Measurements from ENCODE around the gene CEACAM18. TPM values are rescaled to one million over a fixed set of nuclear protein-coding genes. Genes with fewer than 3 reads are reported as not detected.

Gene CEACAM18
- polyA plus RNA-seq, 2 of the 4 experiments (the other 2 are of a cell fraction), result not detected

GRCh38 chr19:51524666-51525264, 46.4 kb downstream of the CEACAM18 start:
- 12% methylated on average over 7 of the region's 8 CpGs for WGBS (ENCODE audit: missing lambda C conversion rate)
- ChIA-PET POLR2A (no interaction called here), CTCF (interaction anchor here (0.7 to 3.7 kb wide), 3 partner anchors 10 to 37 kb away, joined by 3 to 24 read pairs (median 5); no protein-coding TSS in a partner anchor)
- Histone ChIP-seq H3K27ac (no peak overlapping the region), H3K4me1 (no peaks in the 10 kb centered on the region), H3K9me3 (peaks cover 5% of the 10 kb centered on the region; the same call in 1 of the 3 replicates), H3K4me2 (no peak overlapping the region), H3K4me3 (no peak overlapping the region)
- ATAC-seq (no peak), DNase-seq (ENCODE audit: low read depth in 1 of 2, low spot score in 1 of 2) (no peak), FAIRE-seq (no peak)
- no peak for TF ChIP-seq NPAS2 (CRISPR knock-in tag; IDR thresholded peaks at IDR 0.05; ENCODE audit: borderline replicate concordance)
- TF ChIP-seq TP53 (CRISPR knock-in tag; IDR thresholded peaks at IDR 0.05), result no peak
- TF ChIP-seq MAFK (IDR thresholded peaks at IDR 0.05; ENCODE audit: partially characterized antibody), result no peak
- no peak for TF ChIP-seq MYC (IDR thresholded peaks at IDR 0.05; ENCODE audit: borderline replicate concordance, low read length)
- no peak for TF ChIP-seq CEBPB (IDR thresholded peaks at IDR 0.05)
- TF ChIP-seq, protein P1, sequence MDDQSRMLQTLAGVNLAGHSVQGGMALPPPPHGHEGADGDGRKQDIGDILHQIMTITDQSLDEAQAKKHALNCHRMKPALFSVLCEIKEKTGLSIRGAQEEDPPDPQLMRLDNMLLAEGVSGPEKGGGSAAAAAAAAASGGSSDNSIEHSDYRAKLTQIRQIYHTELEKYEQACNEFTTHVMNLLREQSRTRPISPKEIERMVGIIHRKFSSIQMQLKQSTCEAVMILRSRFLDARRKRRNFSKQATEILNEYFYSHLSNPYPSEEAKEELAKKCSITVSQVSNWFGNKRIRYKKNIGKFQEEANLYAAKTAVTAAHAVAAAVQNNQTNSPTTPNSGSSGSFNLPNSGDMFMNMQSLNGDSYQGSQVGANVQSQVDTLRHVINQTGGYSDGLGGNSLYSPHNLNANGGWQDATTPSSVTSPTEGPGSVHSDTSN (IDR thresholded peaks at IDR 0.05), result no peak
- TF ChIP-seq, protein P2, sequence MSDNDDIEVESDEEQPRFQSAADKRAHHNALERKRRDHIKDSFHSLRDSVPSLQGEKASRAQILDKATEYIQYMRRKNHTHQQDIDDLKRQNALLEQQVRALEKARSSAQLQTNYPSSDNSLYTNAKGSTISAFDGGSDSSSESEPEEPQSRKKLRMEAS (IDR thresholded peaks at IDR 0.05), result no peak
- no peak for TF ChIP-seq POLR2A (IDR thresholded peaks at IDR 0.05; ENCODE audit: low read length)
- no peak for TF ChIP-seq EHMT2 (IDR thresholded peaks at IDR 0.05; ENCODE audit: low read depth)
- TF ChIP-seq, protein P3, sequence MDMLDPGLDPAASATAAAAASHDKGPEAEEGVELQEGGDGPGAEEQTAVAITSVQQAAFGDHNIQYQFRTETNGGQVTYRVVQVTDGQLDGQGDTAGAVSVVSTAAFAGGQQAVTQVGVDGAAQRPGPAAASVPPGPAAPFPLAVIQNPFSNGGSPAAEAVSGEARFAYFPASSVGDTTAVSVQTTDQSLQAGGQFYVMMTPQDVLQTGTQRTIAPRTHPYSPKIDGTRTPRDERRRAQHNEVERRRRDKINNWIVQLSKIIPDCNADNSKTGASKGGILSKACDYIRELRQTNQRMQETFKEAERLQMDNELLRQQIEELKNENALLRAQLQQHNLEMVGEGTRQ (IDR thresholded peaks at IDR 0.05), result no peak
- TF ChIP-seq MAZ (IDR thresholded peaks at IDR 0.05; ENCODE audit: borderline replicate concordance, low read depth, low read length), result no peak

- ChIA-PET CTCF (interaction anchor here (0.7 to 3.7 kb wide), 2 partner anchors 11 to 38 kb away, joined by 3 to 24 read pairs; no protein-coding TSS in a partner anchor), POLR2A (no interaction called here)
- no peak overlapping the region for H3K4me3 ChIP-seq
- no peak overlapping the region for H3K27ac ChIP-seq
- peaks cover 5% of the 10 kb centered on the region; the same call in 2 of the 3 replicates for H3K9me3 ChIP-seq
- H3K4me2 ChIP-seq, result no peak overlapping the region
- ATAC-seq, result no peak
- no peak for TF ChIP-seq JUNB (IDR thresholded peaks at IDR 0.05)
- TF ChIP-seq, protein P2 (IDR thresholded peaks at IDR 0.05), result no peak
- no peak for TF ChIP-seq CHD4 (IDR thresholded peaks at IDR 0.05; ENCODE audit: borderline replicate concordance)
- no peak for TF ChIP-seq ESRRA (IDR thresholded peaks at IDR 0.05; ENCODE audit: borderline replicate concordance, low read length)
- no peak for TF ChIP-seq POLR2AphosphoS2 (conservative IDR thresholded peaks at IDR 0.05; ENCODE audit: low read length)
- no peak for TF ChIP-seq KDM1A (IDR thresholded peaks at IDR 0.05; ENCODE audit: low read depth)
- TF ChIP-seq EHMT2 (IDR thresholded peaks at IDR 0.05; ENCODE audit: low read depth), result no peak
- TF ChIP-seq HDAC2 (IDR thresholded peaks at IDR 0.05), result no peak
- TF ChIP-seq, protein P3 (IDR thresholded peaks at IDR 0.05), result no peak
- TF ChIP-seq CEBPB (IDR thresholded peaks at IDR 0.05), result no peak
- TF ChIP-seq, protein P4, sequence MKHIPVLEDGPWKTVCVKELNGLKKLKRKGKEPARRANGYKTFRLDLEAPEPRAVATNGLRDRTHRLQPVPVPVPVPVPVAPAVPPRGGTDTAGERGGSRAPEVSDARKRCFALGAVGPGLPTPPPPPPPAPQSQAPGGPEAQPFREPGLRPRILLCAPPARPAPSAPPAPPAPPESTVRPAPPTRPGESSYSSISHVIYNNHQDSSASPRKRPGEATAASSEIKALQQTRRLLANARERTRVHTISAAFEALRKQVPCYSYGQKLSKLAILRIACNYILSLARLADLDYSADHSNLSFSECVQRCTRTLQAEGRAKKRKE (CRISPR knock-in tag; IDR thresholded peaks at IDR 0.05; ENCODE audit: low read depth), result no peak
- TF ChIP-seq ZC3H11A (IDR thresholded peaks at IDR 0.05), result no peak
- no peak for TF ChIP-seq FOSB (CRISPR knock-in tag; IDR thresholded peaks at IDR 0.05)
- 0% methylated on average over 4 of the region's 4 CpGs for WGBS (ENCODE audit: missing lambda C conversion rate)
- no peak for FAIRE-seq
- H3K4me1 ChIP-seq, result no peaks in the 10 kb centered on the region
- no peak for DNase-seq (ENCODE audit: low read depth in 1 of 2, low spot score in 1 of 2)
These were observed 47.3 kb downstream of the CEACAM18 start for GRCh38 chr19:51525651-51526050.
